Measurements from ENCODE around the gene AMBRA1.
A peak's percentile ranks its signal among the peaks of the same experiment; 100 is the strongest.

The AMBRA1 gene

GRCh38 chr11:46628961-46629360, 35.1 kb upstream of the AMBRA1 start:
- no peak for TF ChIP-seq GABPA (IDR thresholded peaks at IDR 0.05; ENCODE audit: low read depth)
- no peak for TF ChIP-seq SPI1 (IDR thresholded peaks at IDR 0.05; ENCODE audit: borderline replicate concordance, low read depth)
- no peak for TF ChIP-seq POLR2AphosphoS5 (IDR thresholded peaks at IDR 0.05; ENCODE audit: low read depth)
- TF ChIP-seq REST (IDR thresholded peaks at IDR 0.05; ENCODE audit: insufficient replicate concordance, low read depth) = no peak
- TF ChIP-seq CTCF (IDR thresholded peaks at IDR 0.05; ENCODE audit: insufficient read depth, low read length) = no peak
- H3K4me3 ChIP-seq (replicated peaks; ENCODE audit: insufficient read depth, low read length) = no peak overlapping the region

GRCh38 chr11:46625406-46625805, 31.6 kb upstream of the AMBRA1 start:
- no peaks in the 10 kb centered on the region for H3K27me3 ChIP-seq (ENCODE audit: insufficient read depth, poor library complexity, severe bottlenecking)
- H3K27ac ChIP-seq (replicated peaks) = no peak overlapping the region
- DNase-seq (ENCODE audit: low read depth in 1 of 2, low spot score in 1 of 2) = no peak
- H3K4me3 ChIP-seq (replicated peaks; ENCODE audit: insufficient read depth, low read length) = no peak overlapping the region
- TF ChIP-seq SPI1 (IDR thresholded peaks at IDR 0.05; ENCODE audit: borderline replicate concordance, low read depth) (no peak), GABPA (IDR thresholded peaks at IDR 0.05; ENCODE audit: low read depth) (no peak), POLR2AphosphoS5 (IDR thresholded peaks at IDR 0.05; ENCODE audit: low read depth) (no peak)

More at GRCh38 chr11:46628961-46629360, 35.1 kb upstream of the AMBRA1 start:
- H3K27ac ChIP-seq (replicated peaks) = no peak overlapping the region
- no peaks in the 10 kb centered on the region for H3K27me3 ChIP-seq (ENCODE audit: insufficient read depth, poor library complexity, severe bottlenecking)
- DNase-seq (ENCODE audit: low read depth in 1 of 2, low spot score in 1 of 2) = no peak

GRCh38 chr11:46618837-46619236, 25.0 kb upstream of the AMBRA1 start:
- TF ChIP-seq POLR2AphosphoS5 (IDR thresholded peaks at IDR 0.05; ENCODE audit: low read depth) = no peak
- no peak for TF ChIP-seq SPI1 (IDR thresholded peaks at IDR 0.05; ENCODE audit: borderline replicate concordance, low read depth)
- no peak for TF ChIP-seq CTCF (IDR thresholded peaks at IDR 0.05; ENCODE audit: insufficient read depth, low read length)
- TF ChIP-seq REST (IDR thresholded peaks at IDR 0.05; ENCODE audit: insufficient replicate concordance, low read depth) = no peak
- no peak for TF ChIP-seq GABPA (IDR thresholded peaks at IDR 0.05; ENCODE audit: low read depth)
- Histone ChIP-seq H3K4me3 (replicated peaks; ENCODE audit: insufficient read depth, low read length) (peak overlapping the region; percentile 99), H3K27me3 (ENCODE audit: insufficient read depth, poor library complexity, severe bottlenecking) (no peaks in the 10 kb centered on the region), H3K27ac (replicated peaks) (peak overlapping the region; percentile 99)
- DNase-seq (ENCODE audit: low read depth in 1 of 2, low spot score in 1 of 2) = no peak

GRCh38 chr11:46617972-46618314, 24.1 kb upstream of the AMBRA1 start:
- Histone ChIP-seq H3K4me3 (replicated peaks; ENCODE audit: insufficient read depth, low read length) (peak overlapping the region; percentile 99), H3K27ac (replicated peaks) (peak overlapping the region; percentile 99), H3K27me3 (ENCODE audit: insufficient read depth, poor library complexity, severe bottlenecking) (no peaks in the 10 kb centered on the region)
- TF ChIP-seq REST (IDR thresholded peaks at IDR 0.05; ENCODE audit: insufficient replicate concordance, low read depth) (no peak), GABPA (IDR thresholded peaks at IDR 0.05; ENCODE audit: low read depth) (no peak), CTCF (IDR thresholded peaks at IDR 0.05; ENCODE audit: insufficient read depth, low read length) (no peak), POLR2AphosphoS5 (IDR thresholded peaks at IDR 0.05; ENCODE audit: low read depth) (no peak), SPI1 (IDR thresholded peaks at IDR 0.05; ENCODE audit: borderline replicate concordance, low read depth) (no peak)
- no peak for DNase-seq (ENCODE audit: low read depth in 1 of 2, low spot score in 1 of 2)
